GM21515 (cell line): ENCODE data around the gene KRTAP10-3.
"Not testable (repeated sequence)": the region's sequence is repeated elsewhere in the genome, so short reads cannot be mapped to it uniquely, and the experiment has no call there.

Experiments
- ATAC-seq: cut with Tn5 transposase; IDR thresholded peaks from one replicate; pipeline ENCODE4 v1.9.1; 2021; ENCODE audit not compliant: unreplicated experiment

KRTAP10-3 gene

GRCh38 chr21:44550285-44550684, 8.3 kb downstream of the KRTAP10-3 start:
- ATAC-seq: not testable (repeated sequence)

GRCh38 chr21:44549525-44550211, 8.9 kb downstream of the KRTAP10-3 start:
- no peak for ATAC-seq

- ATAC-seq: no peak
Observed at GRCh38 chr21:44548922-44549321, 9.7 kb downstream of the KRTAP10-3 start.

- ATAC-seq: no peak
Observed at GRCh38 chr21:44548381-44548780, 10.2 kb downstream of the KRTAP10-3 start.

GRCh38 chr21:44547656-44548331, 10.8 kb downstream of the KRTAP10-3 start:
- ATAC-seq: no peak

- no peak for ATAC-seq
Observed at GRCh38 chr21:44544566-44544965, 14.0 kb downstream of the KRTAP10-3 start.

- ATAC-seq: no peak
Observed at GRCh38 chr21:44542716-44543115, 15.9 kb downstream of the KRTAP10-3 start.

GRCh38 chr21:44540741-44541288, 17.8 kb downstream of the KRTAP10-3 start:
- no peak for ATAC-seq

- ATAC-seq: no peak
Observed at GRCh38 chr21:44539991-44540666, 18.5 kb downstream of the KRTAP10-3 start, which contains the start of gene KRTAP10-1. Gene KRTAP10-1, minus strand, starts transcription at chr21:44540195. Its CDS starts 45 bp downstream, at chr21:44540150.

- no peak for ATAC-seq
Observed at GRCh38 chr21:44539046-44539445, 19.5 kb downstream of the KRTAP10-3 start.

GRCh38 chr21:44537930-44538911, 20.4 kb downstream of the KRTAP10-3 start:
- ATAC-seq: no peak

GRCh38 chr21:44535963-44536362, 22.6 kb downstream of the KRTAP10-3 start:
- ATAC-seq: no peak

GRCh38 chr21:44534688-44535087, 23.9 kb downstream of the KRTAP10-3 start:
- ATAC-seq: no peak

GRCh38 chr21:44533891-44534627, 24.5 kb downstream of the KRTAP10-3 start:
- no peak for ATAC-seq

GRCh38 chr21:44533121-44533890, 25.3 kb downstream of the KRTAP10-3 start:
- ATAC-seq: no peak

- no peak for ATAC-seq
Observed at GRCh38 chr21:44532712-44533111, 25.9 kb downstream of the KRTAP10-3 start.

- ATAC-seq: no peak
Observed at GRCh38 chr21:44531606-44532564, 26.7 kb downstream of the KRTAP10-3 start.
